Lower leg skin (tissue), 4 donors: ENCODE measurements around the gene ADAM22. TPM values are rescaled to one million over a fixed set of nuclear protein-coding genes. Genes with fewer than 3 reads are reported as not detected.

ENCODE experiments used
- DNase-seq, 2 donors: peaks; one replicate each; pipeline ENCODE4 v3.0.0-alpha.2; 2019; ENCODE audit warnings: low spot score in 2 of 2
- H3K4me3 ChIP-seq: fragments of 200-600 bp; sonication (generic); 2 replicates; pipeline ENCODE4 v1.5.1; 2017; ENCODE audit warnings: mild to moderate bottlenecking, low read depth; ENCODE audit not compliant: poor library complexity, severe bottlenecking
- POLR2A ChIP-seq, 2 donors: fragments of 450-650 bp; IDR thresholded peaks; one replicate each; pipeline ENCODE4 v1.6.1; 2016 to 2017; ENCODE audit warnings: antibody characterized with exemption in 2 of 2, mild to moderate bottlenecking in 1 of 2, moderate library complexity in 1 of 2
- WGBS, 2 donors: methylation state at CpG; one replicate each; pipeline ENCODE4 v1.1.5; 2018; 5-methylcytosine and 5-hydroxymethylcytosine counted together
- intact Hi-C: fragments of 100-400 bp; cut with DNase I; formaldehyde crosslinking; loops from one replicate; pipeline ENCODE4 v1.15.0; 2023; ENCODE audit warnings: low total_unique reads
- total RNA-seq, 4 donors: library from RNA; depleted of rRNA; stranded (reverse); fragments of >200 nt; gene quantifications; one replicate each; pipeline ENCODE4 v1.1.0, GENCODE V29; 2016
- TF ChIP-seq, protein P1 (sequence below), 3 donors: fragments of 450-650 bp; IDR thresholded peaks; one replicate each; pipeline ENCODE4 v1.5.1; 2016; ENCODE audit warnings: antibody characterized with exemption in 3 of 3, mild to moderate bottlenecking in 3 of 3, moderate library complexity in 2 of 3

Gene ADAM22
- total RNA-seq, 4 donors from 2014 or later = 0.30 to 2.1 (median 1.0) TPM

DNA sequence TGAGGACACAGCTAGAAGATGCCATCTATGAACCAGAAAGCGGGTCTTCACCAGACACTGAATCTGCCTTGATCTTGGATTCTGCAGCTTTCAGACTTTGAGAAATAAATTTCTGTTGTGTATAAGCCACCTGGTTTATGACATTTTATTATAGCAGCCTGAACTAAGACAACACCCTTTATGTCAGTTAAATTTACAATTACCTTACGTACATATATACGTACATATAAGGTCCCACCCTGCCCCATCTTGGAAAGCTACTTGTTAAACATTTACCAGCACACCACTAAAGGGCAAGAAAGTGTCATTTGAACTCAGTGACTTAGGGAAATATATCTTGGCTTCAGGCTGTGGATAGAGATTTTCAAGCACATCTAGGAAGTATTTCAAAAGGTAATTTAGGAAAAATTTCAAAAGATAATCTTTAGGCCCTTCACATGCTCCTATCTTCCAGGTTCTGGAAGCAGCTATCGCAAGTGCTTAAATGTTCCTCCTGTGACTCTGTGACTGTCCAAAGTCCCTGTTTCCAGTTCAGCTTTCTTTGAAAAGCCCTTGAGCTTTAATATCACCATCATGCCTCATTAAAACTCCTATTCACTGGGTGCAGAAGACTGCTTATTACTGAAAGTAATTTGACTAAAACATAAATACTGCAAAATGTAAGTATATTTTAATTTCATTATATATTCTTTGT, 295.4 kb downstream of the ADAM22 start:
- WGBS, 2 donors = 94 to 96% methylated on average over 4 of the region's 4 CpGs
- no peak for DNase-seq
- TF ChIP-seq, protein P1, sequence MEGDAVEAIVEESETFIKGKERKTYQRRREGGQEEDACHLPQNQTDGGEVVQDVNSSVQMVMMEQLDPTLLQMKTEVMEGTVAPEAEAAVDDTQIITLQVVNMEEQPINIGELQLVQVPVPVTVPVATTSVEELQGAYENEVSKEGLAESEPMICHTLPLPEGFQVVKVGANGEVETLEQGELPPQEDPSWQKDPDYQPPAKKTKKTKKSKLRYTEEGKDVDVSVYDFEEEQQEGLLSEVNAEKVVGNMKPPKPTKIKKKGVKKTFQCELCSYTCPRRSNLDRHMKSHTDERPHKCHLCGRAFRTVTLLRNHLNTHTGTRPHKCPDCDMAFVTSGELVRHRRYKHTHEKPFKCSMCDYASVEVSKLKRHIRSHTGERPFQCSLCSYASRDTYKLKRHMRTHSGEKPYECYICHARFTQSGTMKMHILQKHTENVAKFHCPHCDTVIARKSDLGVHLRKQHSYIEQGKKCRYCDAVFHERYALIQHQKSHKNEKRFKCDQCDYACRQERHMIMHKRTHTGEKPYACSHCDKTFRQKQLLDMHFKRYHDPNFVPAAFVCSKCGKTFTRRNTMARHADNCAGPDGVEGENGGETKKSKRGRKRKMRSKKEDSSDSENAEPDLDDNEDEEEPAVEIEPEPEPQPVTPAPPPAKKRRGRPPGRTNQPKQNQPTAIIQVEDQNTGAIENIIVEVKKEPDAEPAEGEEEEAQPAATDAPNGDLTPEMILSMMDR (IDR thresholded peaks at IDR 0.05) = no peak
- TF ChIP-seq POLR2A (IDR thresholded peaks at IDR 0.05) = no peak

DNA sequence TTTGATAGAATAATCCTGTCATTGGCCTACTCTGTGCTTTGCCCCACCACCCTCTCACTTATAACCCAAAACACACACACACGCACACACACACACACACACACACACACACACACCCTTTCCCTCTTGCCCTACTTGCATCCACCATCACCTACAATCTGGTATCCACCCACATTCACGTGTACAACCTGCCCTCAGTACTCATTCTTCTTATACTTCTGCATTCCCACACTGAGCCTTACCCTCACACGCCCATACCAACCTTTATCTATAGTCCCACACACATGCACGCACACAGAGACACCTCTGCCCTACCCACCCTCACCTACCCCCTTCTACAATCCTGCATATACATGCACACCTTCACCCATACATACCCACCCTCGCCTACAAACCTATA, 296.6 kb downstream of the ADAM22 start:
- no peak overlapping the region for H3K4me3 ChIP-seq
- TF ChIP-seq, protein P1 (IDR thresholded peaks at IDR 0.05) = no peak
- no peak for TF ChIP-seq POLR2A (IDR thresholded peaks at IDR 0.05)
- WGBS, 2 donors = 78 to 80% methylated on average over 5 of the region's 5 CpGs
- intact Hi-C loops = no loop called here
- no peak for DNase-seq

More for the DNA sequence above, 295.4 kb downstream of the ADAM22 start:
- intact Hi-C loops = no loop called here
- H3K4me3 ChIP-seq = no peak overlapping the region

DNA sequence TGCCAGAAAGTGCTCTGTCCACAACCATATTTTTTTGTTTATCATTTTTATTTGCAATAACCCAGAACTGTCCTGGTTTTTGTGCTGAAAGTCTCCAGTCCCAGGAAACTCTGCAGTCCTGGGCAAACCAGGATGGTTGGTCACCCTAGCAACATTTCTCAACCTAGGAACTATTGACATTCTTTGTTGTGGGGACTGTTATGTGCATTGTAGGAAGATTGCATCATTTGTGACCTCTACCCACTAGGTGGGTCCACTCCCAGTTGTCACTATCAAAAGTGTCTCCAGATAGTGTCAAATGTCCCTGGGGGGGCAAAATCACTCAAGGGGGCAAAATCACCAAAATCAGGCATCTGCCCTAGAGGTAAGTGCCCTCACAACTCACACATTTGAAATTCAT, 299.8 kb downstream of the ADAM22 start:
- no peak overlapping the region for H3K4me3 ChIP-seq
- TF ChIP-seq, protein P1 (IDR thresholded peaks at IDR 0.05) = no peak
- no peak for TF ChIP-seq POLR2A (IDR thresholded peaks at IDR 0.05)
- intact Hi-C loops = no loop called here
- no peak for DNase-seq

DNA sequence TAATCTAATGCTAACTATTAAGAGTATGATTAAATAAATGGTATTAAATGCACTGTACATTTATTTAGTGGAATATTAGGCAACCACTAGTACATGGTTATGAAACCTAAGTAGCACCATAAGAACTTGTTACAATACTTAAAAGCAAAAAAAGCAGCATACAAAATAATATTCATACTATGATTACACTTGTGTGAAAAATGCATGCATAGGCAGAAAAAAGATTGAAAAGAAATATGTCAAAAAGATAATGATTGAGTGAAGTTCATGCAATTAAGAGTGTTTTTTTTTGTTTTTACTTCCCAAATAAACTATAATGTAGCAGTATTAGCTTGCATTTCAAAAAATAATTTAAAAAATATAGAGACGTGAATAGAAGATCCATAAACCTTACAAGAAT, 305.8 kb downstream of the ADAM22 start:
- no peak overlapping the region for H3K4me3 ChIP-seq
- 90 to 97% methylated on average over 1 of the region's 1 CpG for WGBS, 2 donors
- intact Hi-C loops = loop anchor here (5.0 kb wide), 1 partner anchor 117 kb away; no protein-coding TSS in a partner anchor
- TF ChIP-seq, protein P1 (IDR thresholded peaks at IDR 0.05) = no peak
- TF ChIP-seq POLR2A (IDR thresholded peaks at IDR 0.05) = no peak
- DNase-seq = no peak

DNA sequence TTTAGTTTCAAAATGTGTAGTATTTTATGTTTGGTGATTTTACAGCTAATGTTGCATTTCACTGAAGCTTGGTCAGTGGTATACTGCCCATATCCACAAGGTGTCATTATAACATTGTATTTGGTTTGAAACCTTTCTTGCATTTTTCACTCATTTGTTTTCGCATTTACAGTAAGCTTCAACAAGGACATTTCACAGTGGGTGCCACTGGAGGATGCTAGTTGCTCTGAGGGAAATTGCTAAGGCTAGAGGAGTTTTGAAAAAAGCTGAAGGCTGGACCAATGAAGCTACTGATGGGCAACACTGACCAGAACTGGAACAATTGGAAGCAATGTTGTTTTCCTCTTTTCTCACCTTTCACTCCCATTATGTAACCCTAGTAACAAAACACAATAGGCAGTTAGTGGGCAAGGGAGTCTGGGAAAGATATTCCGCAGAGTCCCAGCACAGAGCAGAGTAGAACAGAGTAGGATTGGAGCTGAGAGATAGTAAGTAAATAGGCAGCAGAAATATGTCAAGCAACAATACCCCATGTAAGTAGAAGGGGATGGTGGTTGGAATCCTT, 309.4 kb downstream of the ADAM22 start:
- DNase-seq = no peak
- 37% methylated on average over 2 of the region's 2 CpGs for WGBS, 2 donors
- intact Hi-C loops = loop anchor here (5.0 kb wide), 1 partner anchor 114 kb away; no protein-coding TSS in a partner anchor
- TF ChIP-seq POLR2A (IDR thresholded peaks at IDR 0.05) = no peak
- TF ChIP-seq, protein P1 (IDR thresholded peaks at IDR 0.05) = peak in 1 of 3 donors; percentile 64
- H3K4me3 ChIP-seq = no peak overlapping the region
